Measurements from ENCODE around the gene SNAI1.

The SNAI1 gene

DNA sequence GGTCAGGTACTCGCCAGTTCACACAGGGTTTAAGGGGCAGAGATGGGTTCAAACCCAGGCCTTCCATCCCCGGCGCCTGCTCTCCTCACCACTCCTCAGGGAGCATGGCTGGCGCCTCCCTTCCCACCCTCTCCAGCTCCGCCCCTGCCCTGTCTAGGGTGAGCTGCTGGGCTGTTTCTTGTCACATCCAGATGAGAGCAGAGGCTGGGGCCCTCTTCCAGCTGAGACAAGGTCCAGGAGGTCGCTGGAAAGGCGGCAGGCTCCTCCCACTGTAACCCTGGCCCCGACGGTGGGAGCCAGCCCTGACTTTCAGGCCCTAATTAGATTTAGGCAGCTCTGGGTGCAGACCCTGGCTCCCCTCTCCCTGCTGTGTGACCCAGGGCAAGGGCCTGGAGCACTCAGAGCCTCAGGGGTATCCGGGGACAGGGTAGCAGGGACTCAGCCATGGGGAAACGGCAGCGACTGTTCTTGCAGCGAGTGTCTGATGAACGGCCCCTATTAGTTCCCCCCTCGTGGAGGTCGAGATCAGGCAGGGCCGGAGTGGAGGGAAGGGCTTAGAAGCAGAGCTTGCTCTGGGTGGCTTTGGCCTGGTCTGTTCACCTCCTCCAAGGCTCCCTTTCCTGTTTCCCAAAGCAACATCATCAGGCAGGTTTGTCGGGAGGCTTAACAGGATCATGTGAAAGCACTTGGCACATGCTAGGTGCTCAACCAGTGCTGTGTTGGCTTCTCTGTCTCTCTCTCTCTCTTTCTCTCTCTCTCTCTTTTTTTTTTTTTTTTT, 33.4 kb downstream of the SNAI1 start:
- Histone ChIP-seq H3K27ac (ENCODE audit: low read depth, low read length) (no peak overlapping the region), H3K27me3 (ENCODE audit: insufficient read depth, low read length) (no peaks in the 10 kb centered on the region), H3K9ac (ENCODE audit: low read depth, low read length) (no peak overlapping the region), H3K4me3 (ENCODE audit: low read length) (no peak overlapping the region), H3K36me3 (ENCODE audit: insufficient read depth, low read length) (no peaks in the 10 kb centered on the region), H3K4me1 (ENCODE audit: insufficient read depth, low read length) (peaks cover 9% of the 10 kb centered on the region; the same call in 1 of the 2 replicates), H3K9me3 (ENCODE audit: insufficient read depth, low read depth, low read length) (no peaks in the 10 kb centered on the region)
- 57% methylated on average over 18 of the region's 18 CpGs for WGBS

DNA sequence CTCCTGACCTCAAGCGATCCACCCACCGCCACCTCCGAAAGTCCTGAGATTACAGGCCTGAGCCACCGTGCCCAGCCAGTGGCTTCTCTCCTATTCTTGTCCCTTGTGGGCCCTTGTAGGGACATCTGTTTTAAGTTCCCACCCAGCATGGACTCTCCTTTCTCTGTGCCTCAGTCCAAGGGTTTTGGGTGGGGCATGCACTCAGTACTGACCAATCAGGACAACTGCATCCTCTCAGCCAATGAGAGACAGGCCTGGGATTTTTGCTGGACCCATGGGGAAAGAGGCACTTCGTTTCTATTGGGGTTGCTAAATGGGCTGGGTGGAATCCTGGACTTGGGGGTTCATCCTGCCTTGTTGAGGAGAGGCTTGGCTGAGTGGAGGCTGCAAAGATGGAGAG, 34.4 kb downstream of the SNAI1 start:
- Histone ChIP-seq H3K4me1 (ENCODE audit: insufficient read depth, low read length) (peaks cover 9% of the 10 kb centered on the region; the same call in 1 of the 2 replicates), H3K9me3 (ENCODE audit: insufficient read depth, low read depth, low read length) (no peaks in the 10 kb centered on the region), H3K4me3 (ENCODE audit: low read length) (no peak overlapping the region), H3K27ac (ENCODE audit: low read depth, low read length) (no peak overlapping the region), H3K36me3 (ENCODE audit: insufficient read depth, low read length) (no peaks in the 10 kb centered on the region), H3K27me3 (ENCODE audit: insufficient read depth, low read length) (no peaks in the 10 kb centered on the region), H3K9ac (ENCODE audit: low read depth, low read length) (no peak overlapping the region)
- WGBS: 90% methylated on average over 5 of the region's 5 CpGs

GRCh38 chr20:50017576-50018248, 34.9 kb downstream of the SNAI1 start:
- WGBS: 91% methylated on average over 4 of the region's 4 CpGs
- Histone ChIP-seq H3K27me3 (ENCODE audit: insufficient read depth, low read length) (no peaks in the 10 kb centered on the region), H3K9ac (ENCODE audit: low read depth, low read length) (no peak overlapping the region), H3K4me3 (ENCODE audit: low read length) (no peak overlapping the region), H3K9me3 (ENCODE audit: insufficient read depth, low read depth, low read length) (no peaks in the 10 kb centered on the region), H3K27ac (ENCODE audit: low read depth, low read length) (no peak overlapping the region), H3K36me3 (ENCODE audit: insufficient read depth, low read length) (no peaks in the 10 kb centered on the region), H3K4me1 (ENCODE audit: insufficient read depth, low read length) (peaks cover 8% of the 10 kb centered on the region; the same call in 1 of the 2 replicates)

GRCh38 chr20:50019466-50020256, 36.9 kb downstream of the SNAI1 start:
- peaks cover 5% of the 10 kb centered on the region; the same call in 1 of the 2 replicates for H3K4me1 ChIP-seq (ENCODE audit: insufficient read depth, low read length)
- H3K36me3 ChIP-seq (ENCODE audit: insufficient read depth, low read length): no peaks in the 10 kb centered on the region
- no peak overlapping the region for H3K27ac ChIP-seq (ENCODE audit: low read depth, low read length)
- H3K4me3 ChIP-seq (ENCODE audit: low read length): no peak overlapping the region
- H3K27me3 ChIP-seq (ENCODE audit: insufficient read depth, low read length): no peaks in the 10 kb centered on the region
- H3K9ac ChIP-seq (ENCODE audit: low read depth, low read length): no peak overlapping the region
- H3K9me3 ChIP-seq (ENCODE audit: insufficient read depth, low read depth, low read length): no peaks in the 10 kb centered on the region
- WGBS: 93% methylated on average over 13 of the region's 13 CpGs

- no peak overlapping the region for H3K27ac ChIP-seq (ENCODE audit: low read depth, low read length)
- no peak overlapping the region for H3K9ac ChIP-seq (ENCODE audit: low read depth, low read length)
- H3K27me3 ChIP-seq (ENCODE audit: insufficient read depth, low read length): no peaks in the 10 kb centered on the region
- H3K9me3 ChIP-seq (ENCODE audit: insufficient read depth, low read depth, low read length): no peaks in the 10 kb centered on the region
- WGBS: 80% methylated on average over 3 of the region's 3 CpGs
- no peak overlapping the region for H3K4me3 ChIP-seq (ENCODE audit: low read length)
- peaks cover 5% of the 10 kb centered on the region; the same call in 1 of the 2 replicates for H3K4me1 ChIP-seq (ENCODE audit: insufficient read depth, low read length)
- H3K36me3 ChIP-seq (ENCODE audit: insufficient read depth, low read length): no peaks in the 10 kb centered on the region
Measured at GRCh38 chr20:50020288-50020687, 37.5 kb downstream of the SNAI1 start.

- H3K36me3 ChIP-seq (ENCODE audit: insufficient read depth, low read length): no peaks in the 10 kb centered on the region
- H3K27ac ChIP-seq (ENCODE audit: low read depth, low read length): no peak overlapping the region
- no peak overlapping the region for H3K4me3 ChIP-seq (ENCODE audit: low read length)
- WGBS: 98% methylated on average over 6 of the region's 6 CpGs
- no peaks in the 10 kb centered on the region for H3K9me3 ChIP-seq (ENCODE audit: insufficient read depth, low read depth, low read length)
- no peak overlapping the region for H3K9ac ChIP-seq (ENCODE audit: low read depth, low read length)
- H3K27me3 ChIP-seq (ENCODE audit: insufficient read depth, low read length): no peaks in the 10 kb centered on the region
- no peaks in the 10 kb centered on the region for H3K4me1 ChIP-seq (ENCODE audit: insufficient read depth, low read length)
Measured at GRCh38 chr20:50022676-50023075, 39.9 kb downstream of the SNAI1 start.

GRCh38 chr20:50023116-50023805, 40.5 kb downstream of the SNAI1 start:
- no peak overlapping the region for H3K27ac ChIP-seq (ENCODE audit: low read depth, low read length)
- H3K9ac ChIP-seq (ENCODE audit: low read depth, low read length): no peak overlapping the region
- WGBS: 88% methylated on average over 10 of the region's 10 CpGs
- no peaks in the 10 kb centered on the region for H3K36me3 ChIP-seq (ENCODE audit: insufficient read depth, low read length)
- H3K27me3 ChIP-seq (ENCODE audit: insufficient read depth, low read length): no peaks in the 10 kb centered on the region
- H3K9me3 ChIP-seq (ENCODE audit: insufficient read depth, low read depth, low read length): no peaks in the 10 kb centered on the region
- no peaks in the 10 kb centered on the region for H3K4me1 ChIP-seq (ENCODE audit: insufficient read depth, low read length)
- no peak overlapping the region for H3K4me3 ChIP-seq (ENCODE audit: low read length)

- no peaks in the 10 kb centered on the region for H3K27me3 ChIP-seq (ENCODE audit: insufficient read depth, low read length)
- no peaks in the 10 kb centered on the region for H3K9me3 ChIP-seq (ENCODE audit: insufficient read depth, low read depth, low read length)
- H3K9ac ChIP-seq (ENCODE audit: low read depth, low read length): no peak overlapping the region
- H3K4me3 ChIP-seq (ENCODE audit: low read length): no peak overlapping the region
- H3K27ac ChIP-seq (ENCODE audit: low read depth, low read length): no peak overlapping the region
- H3K4me1 ChIP-seq (ENCODE audit: insufficient read depth, low read length): no peaks in the 10 kb centered on the region
- no peaks in the 10 kb centered on the region for H3K36me3 ChIP-seq (ENCODE audit: insufficient read depth, low read length)
- WGBS: 91% methylated on average over 7 of the region's 7 CpGs
Measured at GRCh38 chr20:50026746-50027575, 44.2 kb downstream of the SNAI1 start.

GRCh38 chr20:50027611-50028105, 44.9 kb downstream of the SNAI1 start:
- H3K27me3 ChIP-seq (ENCODE audit: insufficient read depth, low read length): no peaks in the 10 kb centered on the region
- no peaks in the 10 kb centered on the region for H3K9me3 ChIP-seq (ENCODE audit: insufficient read depth, low read depth, low read length)
- no peak overlapping the region for H3K27ac ChIP-seq (ENCODE audit: low read depth, low read length)
- H3K4me3 ChIP-seq (ENCODE audit: low read length): no peak overlapping the region
- H3K36me3 ChIP-seq (ENCODE audit: insufficient read depth, low read length): no peaks in the 10 kb centered on the region
- no peaks in the 10 kb centered on the region for H3K4me1 ChIP-seq (ENCODE audit: insufficient read depth, low read length)
- 82% methylated on average over 12 of the region's 12 CpGs for WGBS
- no peak overlapping the region for H3K9ac ChIP-seq (ENCODE audit: low read depth, low read length)

DNA sequence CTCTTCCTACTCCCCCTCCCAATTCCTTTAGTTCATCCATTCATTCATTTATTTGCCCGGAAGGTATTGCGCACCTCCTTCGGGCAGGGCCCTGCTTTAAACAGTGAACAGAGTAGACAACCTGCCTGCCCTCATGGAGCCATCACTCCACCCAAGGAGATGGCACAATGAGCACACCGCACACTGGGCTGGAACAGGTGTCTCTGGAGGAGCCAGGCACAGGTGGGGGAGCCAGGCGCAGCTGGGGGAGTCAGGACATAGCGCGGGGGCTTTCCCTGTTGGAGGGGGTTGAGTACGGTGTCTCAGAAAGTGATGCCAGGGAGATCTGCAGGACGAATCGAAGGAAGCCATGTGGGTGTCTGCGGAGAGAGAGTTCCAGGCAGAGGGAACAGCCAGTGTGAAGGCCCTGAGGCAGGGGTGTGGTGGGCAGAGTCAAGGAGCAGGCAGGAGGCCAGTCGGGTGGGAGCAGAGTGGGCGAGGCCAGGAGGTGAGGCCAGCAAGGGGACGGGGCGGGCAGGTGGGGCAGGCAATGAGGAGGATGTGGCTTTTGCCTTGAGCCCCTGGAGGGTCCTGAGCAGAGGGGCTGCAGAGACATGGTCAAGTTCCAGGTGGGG, 46.4 kb downstream of the SNAI1 start:
- Histone ChIP-seq H3K9ac (ENCODE audit: low read depth, low read length) (no peak overlapping the region), H3K27ac (ENCODE audit: low read depth, low read length) (no peak overlapping the region), H3K27me3 (ENCODE audit: insufficient read depth, low read length) (no peaks in the 10 kb centered on the region), H3K4me1 (ENCODE audit: insufficient read depth, low read length) (no peaks in the 10 kb centered on the region), H3K4me3 (ENCODE audit: low read length) (no peak overlapping the region), H3K36me3 (ENCODE audit: insufficient read depth, low read length) (no peaks in the 10 kb centered on the region), H3K9me3 (ENCODE audit: insufficient read depth, low read depth, low read length) (no peaks in the 10 kb centered on the region)
- 89% methylated on average over 15 of the region's 15 CpGs for WGBS

All from HUES64 (cell line).